Suppressor macrophage (primary cell): Measurements from ENCODE around the gene PSMB7.
A peak's percentile ranks its signal among the peaks of the same experiment; 100 is the strongest.

Experiments
- DNase-seq, 4 experiments: peaks; one replicate each; pipeline ENCODE4 v3.0.0-alpha.2; 2020 to 2022

PSMB7 gene

DNA sequence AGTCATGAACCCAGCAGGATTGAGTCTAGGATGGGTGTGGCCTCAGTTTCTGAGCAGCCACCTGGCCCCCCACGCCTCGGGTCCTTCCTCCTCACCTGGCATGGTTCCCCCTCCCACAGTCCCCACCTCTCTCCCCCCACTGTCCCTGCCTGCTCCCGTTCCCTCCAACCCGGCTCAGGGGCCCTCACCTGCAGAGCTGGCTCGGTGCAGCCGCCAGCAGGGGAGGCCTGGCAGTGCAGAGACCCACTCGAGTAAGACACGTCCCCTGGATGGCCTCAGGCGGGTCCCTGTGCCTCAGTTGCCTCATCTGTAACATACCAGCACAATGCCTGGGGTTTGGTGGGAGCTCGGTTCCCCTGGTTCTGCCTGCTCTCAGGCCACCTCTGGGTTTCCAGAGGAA is 91.3 kb downstream of the PSMB7 start:
- no peak for DNase-seq

DNA sequence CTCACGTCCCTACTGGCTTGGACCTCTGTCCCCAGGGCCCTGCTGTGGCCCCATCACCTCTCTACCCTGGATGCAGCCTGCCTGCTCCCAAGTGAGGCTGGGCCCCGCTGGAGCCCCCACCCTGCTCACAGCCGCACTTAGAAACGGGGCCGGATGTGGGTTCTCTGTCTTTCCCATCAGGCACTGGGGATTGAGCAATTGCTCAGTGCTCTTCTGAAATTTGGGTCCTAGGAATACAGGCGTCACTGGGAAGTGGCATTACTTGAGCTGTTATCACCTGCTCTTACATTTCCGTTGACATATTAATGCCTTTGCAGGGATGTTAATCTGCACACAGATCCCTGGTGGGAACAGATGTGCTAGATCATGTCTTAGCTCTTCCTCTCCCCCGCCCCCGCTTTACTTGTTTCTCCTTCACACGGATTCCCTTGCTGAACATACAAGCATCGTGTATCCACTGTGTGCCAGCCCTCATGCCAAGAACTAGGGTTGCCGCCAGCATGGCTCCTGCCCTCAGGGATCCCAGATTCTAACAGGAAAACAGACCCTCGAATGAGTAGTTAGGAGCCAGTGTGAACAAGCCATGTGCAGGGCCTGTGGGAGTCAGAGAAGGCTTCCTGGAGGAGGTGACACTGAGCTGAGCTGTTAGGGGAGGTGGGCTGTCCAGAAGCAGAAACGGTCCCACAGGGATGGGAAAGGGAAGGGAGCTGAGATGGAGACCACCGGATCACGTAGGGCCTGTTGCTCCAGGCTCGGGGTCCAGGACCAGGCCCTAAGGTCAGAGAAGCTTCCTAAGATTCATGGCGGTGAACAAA is 92.4 kb downstream of the PSMB7 start:
- peak; percentile 42 to 60 (median 51) for DNase-seq

DNA sequence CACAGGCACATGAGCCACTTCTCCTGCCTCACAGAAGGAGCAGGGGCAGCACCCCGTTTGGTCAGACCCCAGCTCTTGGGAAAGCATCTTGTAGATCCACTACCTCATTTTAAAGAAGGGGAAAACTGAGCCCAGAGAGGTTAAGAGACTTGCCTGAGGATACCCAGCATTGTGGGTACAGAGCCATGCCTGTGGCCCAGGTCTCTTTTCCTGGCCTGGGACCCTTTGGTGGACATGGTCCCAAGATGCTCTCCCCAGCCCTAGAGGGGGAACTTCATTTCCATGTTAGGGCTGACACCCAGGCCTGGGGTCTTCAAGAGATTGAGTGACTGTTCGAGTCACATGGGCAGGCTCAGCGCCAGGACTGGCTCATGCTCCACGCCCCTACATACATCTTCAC is 93.3 kb downstream of the PSMB7 start:
- DNase-seq, result peak in 3 of 4 experiments; percentile 19 to 40 (median 24)

DNA sequence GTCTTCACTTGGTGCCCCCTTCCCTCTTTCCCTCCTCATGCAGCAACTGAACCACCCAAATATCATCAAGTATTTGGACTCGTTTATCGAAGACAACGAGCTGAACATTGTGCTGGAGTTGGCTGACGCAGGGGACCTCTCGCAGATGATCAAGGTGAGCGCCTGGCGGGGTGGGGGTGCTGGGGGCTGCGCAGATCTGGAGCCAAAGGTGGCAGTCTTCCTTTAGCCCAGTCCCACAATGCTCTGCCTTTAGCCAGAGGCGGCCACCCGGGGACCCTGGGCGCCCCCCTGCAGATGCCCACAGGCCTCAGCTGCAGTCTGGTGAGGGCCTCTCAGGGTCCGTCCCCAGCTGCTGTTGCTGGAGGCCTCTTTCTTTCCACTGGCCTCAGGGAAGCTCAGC is 93.8 kb downstream of the PSMB7 start:
- no peak for DNase-seq

DNA sequence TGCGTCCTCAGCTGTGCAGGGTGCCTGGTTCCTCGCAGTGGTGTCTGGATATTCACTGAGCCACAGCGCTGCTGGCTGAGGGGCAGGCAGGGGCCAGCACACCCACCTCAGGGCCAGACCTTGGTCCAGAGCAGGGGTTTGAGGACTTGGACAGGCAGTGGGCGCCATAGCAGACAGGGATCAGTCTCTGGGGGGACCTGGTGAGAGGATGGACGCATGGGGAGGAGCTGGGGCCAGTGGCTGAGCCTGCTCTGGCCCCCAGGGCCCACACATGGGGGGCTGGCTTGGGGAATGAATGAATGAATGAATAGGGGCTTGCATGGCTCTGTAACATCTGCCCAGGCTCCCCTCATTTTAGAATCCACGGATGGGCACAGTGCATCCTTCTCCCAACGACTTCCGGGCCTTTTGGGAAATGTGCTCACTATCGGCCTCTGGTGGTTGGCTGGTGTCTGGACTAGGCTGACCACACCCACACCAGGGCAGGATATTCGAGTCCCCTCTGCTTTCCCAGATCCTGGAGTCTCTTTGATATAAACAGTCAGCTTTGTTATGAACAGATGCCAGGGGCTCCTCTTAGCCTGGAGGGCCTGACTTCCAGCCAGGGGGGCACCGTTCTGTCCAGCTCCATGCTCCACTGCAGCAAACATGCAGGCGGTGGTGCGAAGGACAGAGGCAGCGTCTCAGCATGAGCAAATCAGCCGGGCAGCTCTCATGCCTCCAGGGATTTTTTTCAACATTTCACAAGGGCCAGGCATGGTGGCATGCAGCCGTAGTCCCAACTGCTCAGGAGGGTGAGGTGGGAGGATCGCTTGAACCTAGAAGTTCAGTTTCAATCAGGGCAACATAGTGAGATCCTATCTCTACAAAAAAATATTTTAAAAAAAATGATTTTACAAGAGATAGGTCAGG is 94.9 kb downstream of the PSMB7 start:
- DNase-seq, result peak; percentile 57 to 73 (median 68)

DNA sequence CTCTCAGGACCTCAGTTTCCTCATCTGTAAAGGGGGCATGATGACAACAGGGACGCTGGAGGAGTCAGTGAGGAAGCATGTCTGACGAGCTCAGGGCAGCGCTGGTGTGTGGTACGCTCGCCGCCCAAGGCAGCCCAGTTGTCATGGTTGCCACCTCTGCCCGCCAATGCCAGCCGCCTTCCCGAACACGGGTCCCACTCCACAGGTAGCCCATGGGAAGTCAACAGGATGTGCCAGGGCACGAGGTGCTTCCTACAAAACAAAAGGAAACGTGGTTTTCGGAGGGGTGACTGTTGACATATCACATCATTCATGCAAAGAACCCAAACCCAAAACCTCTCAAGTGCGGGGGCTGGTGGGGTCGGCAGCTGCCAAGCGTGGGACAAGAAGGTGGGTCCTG is 99.4 kb downstream of the PSMB7 start:
- DNase-seq, result no peak

DNA sequence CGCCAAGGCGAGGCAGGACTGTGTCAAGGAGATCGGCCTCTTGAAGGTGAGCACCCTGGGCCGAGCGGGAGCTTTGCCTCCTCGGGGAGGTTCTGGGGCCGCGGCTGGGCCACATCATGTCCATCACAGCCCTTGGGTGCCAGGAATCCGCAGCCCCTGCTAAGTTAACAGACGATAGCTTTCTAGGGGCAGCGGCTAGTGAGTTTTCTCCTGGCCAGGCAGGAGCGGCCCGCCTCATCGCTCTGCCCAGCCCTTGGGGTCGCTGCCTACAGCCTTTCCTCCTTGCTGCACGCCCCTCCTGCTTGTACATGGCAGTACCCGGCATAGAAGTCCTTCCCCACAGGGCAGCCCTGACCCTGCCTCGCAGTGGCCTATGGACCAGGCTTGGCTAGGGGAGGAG is 101.3 kb downstream of the PSMB7 start:
- DNase-seq, result no peak

DNA sequence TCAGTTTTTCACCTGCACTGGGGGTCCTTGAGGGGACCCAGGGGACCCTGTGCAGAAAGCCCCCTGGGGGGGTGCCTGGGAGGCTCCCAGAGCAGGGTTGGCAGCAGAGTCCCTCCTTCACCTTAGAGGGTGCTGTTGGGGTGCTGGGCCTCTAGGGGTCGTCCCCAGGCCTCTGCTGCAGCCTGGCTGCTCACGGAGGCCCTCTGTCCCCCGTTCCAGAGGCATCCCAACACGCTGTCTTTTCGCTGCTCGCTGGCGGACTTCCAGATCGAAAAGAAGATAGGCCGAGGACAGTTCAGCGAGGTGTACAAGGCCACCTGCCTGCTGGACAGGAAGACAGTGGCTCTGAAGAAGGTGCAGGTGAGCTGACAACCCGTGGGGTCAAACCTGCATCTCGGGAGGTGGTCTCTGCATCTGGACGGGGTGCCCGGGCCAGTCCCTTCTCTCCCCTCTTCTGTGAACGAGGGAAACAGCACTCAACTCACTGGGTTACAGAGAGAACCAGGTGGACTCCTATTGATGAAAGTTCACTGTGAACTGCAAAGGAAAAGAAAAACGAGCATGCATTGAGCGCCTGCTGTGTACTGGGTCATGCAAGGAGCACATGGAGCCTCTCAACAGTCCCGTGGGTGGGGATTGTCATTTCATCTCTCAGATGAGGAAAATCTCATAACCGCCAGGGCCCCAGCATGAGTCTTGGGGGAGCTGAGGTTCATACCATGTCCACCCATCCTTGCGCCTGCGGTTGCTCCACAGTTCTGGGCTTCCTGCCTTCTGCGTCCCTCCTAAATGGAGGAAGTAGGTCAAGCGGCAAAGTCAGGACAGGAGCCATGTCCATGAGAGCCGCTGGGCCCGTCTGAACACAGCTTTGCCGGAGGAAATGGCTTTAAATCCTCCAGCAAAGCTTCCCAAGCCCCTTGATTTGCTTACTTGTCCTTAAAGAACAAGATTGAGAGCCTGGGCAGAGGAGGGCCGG is 102.7 kb downstream of the PSMB7 start:
- DNase-seq, result peak in 2 of 4 experiments; percentile 29 to 30

DNA sequence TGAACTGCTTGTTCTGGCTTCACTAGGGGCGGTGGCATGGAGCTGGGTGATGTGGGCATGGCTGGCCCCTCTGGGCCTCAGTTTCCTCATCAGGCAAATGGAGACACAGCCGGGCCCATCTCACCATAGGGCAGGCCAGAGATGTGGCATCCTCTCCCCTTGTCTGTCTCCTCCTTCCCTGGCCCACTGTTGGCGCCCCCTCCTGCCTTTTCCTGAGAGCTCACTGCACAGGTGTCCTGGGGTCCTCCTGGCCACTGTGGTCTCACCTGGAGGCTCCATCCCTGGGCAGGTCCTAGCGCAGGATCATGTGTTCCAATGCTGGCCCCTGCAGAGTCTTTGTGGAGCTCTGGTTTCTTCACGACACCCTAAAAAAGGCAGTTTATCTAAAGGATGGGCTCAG is 104.0 kb downstream of the PSMB7 start:
- DNase-seq, result no peak

DNA sequence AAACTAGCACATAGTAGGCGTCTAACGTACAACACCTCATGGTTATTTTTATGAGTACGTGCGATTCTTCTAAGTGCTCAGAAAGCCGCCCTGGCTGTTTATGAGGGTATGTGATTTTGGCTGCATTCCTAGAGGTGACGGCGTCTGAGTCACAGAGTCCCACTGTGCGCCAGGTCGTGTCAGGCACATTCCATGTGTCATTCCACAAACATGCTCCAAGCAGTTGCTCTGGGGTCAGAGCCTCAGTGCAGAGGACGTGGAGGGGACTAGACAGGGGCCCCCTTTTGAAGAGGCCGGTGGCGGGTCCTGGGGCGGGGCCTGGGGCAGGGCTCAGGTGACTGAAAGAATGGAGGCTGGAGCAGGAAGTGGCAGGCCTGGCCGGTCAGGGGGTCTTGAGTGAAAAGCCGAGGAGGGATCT is 105.6 kb downstream of the PSMB7 start:
- DNase-seq, result no peak

DNA sequence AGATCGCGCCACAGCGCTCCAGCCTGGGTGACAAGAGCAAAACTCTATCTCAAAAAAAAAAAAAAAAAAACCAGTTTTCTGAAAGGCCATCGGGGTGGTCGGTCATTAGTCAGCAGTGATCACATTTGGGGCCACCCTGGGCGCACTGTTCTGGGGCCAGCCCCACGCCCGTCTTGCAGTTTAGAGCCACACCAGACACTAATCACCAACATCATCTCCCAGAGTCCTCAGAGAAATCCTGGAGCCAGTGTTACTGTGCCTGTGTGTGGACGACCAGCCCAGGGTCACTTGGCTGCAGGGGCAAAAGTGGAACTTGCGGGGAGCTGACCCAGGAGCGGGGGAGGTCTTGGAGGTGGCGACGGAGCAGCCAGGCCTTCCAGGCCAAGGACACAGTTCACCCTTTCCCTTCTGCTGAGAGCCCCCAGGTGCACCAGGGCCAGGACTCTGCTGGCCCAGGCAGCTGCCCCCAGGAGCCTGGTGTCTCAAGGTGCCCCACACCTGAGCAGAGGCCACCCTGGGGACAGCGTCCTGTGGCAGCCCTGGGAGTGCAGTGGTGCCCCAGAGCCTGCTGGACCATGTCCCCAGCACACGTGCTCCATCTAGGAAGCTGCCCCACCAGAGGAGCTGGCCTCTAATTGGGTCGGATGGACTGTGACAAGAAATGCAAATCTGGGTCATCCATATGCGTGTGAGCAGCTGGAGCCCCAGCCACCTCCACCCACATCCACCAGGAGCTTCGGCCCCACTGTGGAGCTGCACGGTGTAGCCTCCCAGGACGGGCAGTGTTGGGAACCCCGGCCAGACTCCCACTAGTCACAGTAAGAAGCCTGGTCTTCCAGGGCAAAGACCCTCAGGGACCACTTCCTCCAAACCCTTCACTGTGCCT is 106.4 kb downstream of the PSMB7 start:
- DNase-seq, result no peak

DNA sequence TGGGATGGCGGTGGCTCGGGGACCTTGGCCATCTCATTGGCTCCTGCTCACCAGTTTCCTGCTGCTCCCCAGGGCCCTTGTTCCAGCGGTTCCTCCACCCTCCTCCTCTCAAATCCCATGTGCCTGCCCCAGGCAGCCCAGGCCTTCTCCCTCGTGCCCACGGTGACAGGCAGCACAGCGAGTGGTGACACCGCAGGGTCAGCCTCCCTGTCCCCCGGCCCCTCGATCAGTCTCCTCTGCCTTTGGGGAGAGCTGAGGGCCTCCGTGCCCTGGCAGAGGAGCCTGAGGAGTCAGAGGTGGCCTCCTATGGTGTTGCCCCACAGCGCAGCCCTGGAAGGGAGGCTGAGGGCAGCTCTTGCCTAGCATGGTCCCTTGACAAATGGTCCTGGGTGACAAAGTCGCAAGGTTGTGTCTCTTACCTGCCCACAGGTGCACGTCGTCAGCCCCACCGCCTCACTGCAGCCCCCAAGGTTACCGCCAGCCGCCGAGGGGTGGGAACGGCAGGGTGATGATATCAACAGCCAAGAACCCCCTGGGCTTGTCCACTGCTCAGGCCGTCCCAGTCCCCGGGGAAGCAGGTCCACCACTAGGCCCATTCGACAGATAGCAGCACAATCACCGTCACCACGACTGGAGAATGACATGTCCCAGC is 107.7 kb downstream of the PSMB7 start:
- no peak for DNase-seq

DNA sequence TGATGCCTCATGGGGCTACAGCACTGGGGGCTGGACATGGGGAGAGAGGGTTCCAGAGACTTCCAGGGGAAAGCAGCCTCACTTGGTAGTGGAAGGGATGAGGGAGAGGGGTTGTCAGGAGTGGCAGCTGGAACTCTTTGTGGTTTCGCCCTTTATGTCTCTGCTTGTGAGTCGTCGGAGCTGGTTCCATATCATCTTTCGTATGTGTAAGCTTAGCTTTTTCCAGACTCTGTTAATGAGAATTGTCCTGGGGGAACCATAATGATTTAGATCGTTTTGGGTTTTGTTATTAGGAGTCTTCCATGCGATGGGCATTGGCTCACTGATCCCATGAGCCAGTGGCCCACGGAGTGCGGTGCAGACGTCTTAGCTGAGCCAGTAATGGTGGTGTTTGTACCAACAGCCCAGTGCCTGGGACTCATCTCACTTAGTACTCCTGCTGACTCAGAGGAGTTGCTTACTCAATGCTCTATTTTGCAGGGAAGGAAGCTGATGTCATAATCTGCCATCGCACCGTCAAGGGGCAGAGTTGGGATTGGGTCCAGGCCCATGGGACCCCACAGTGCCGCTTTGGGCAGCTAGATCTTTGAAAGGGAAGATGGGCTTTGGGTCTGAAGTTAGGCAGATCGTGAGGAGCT is 109.0 kb downstream of the PSMB7 start:
- DNase-seq, result peak; percentile 69 to 80 (median 73)

DNA sequence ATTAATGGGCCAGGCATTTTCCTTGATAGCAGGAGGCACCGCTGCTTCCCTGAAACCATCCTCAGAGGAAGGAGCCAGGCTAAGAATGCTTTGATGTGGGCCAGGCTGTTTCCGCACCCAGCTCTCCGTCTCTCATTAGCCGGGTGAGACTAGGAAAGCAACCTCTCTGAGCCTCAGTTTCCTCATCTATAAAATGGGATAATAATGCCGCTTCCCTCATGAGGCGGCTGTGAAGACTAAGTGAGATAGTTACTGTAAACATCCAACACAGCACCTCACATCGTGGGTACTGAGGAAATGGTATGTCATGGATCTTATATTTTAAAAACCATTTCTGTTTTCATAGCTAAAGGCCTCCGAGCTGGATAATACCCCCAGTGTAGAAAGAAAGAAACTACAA is 111.0 kb downstream of the PSMB7 start:
- DNase-seq, result no peak

DNA sequence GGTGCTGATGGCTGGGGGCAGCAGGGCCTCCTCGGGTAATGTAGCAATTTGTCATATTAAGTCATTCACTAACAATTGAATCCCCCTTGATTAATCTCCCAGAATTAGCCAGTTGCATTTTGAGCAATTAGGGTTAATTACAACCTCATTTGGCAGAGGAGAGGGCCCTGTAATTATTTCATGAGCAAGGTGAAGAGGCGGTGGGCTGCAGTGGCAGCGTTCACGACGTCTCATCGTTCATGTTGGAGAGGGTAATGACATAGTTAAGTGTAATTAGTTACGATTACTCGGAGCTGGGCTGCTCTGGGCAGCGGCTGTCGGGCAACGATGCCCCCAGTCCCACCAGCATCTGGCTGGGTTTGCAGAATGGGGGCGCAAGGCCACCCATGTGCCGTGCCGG is 111.5 kb downstream of the PSMB7 start:
- no peak for DNase-seq
